GM21576 (cell line): ENCODE data around the gene ZWILCH.

Experiments used
- ATAC-seq: cut with Tn5 transposase; IDR thresholded peaks from one replicate; pipeline ENCODE4 v1.9.1; 2021; ENCODE audit warnings: mild to moderate bottlenecking, moderate library complexity; ENCODE audit not compliant: unreplicated experiment

Gene ZWILCH

GRCh38 chr15:66535056-66535455, 29.9 kb downstream of the ZWILCH start:
- no peak for ATAC-seq

DNA sequence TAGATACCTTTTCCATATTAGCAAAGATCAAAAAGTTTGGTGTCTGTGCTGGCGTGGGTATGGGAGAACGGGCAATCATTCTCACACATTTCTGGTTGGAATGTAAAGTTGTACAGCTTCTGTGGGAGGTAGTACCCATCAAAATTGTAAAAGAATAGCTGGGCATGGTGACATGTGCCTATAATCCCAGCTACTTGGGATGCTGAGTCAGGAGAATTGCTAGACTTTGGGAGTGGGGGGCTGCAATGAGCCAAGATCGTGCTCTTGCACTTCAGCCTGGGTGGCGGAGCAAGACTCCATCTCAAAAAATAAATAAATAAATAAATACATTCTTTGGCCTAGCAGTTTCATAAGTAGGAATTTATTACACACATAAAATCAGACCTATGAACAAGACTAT, 37.8 kb downstream of the ZWILCH start:
- ATAC-seq, result no peak

DNA sequence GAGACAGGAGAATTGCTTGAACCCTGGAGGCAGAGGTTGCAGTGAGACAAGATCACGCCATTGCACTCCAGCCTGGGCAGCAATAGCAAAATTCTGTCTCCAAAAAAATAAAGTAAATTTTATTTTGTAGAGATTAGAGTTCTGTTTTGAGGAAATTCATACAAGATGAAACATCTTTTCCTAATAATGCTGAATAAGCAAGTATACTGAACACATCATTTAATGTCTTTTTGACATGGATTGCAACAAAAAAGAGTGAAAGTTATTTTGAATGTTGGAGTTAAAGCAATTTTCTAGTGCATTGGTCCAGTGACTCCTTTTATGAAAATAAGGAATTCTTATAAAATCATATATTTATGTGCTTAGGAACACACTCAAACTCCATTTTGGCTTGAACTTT, 40.1 kb downstream of the ZWILCH start:
- ATAC-seq, result no peak

DNA sequence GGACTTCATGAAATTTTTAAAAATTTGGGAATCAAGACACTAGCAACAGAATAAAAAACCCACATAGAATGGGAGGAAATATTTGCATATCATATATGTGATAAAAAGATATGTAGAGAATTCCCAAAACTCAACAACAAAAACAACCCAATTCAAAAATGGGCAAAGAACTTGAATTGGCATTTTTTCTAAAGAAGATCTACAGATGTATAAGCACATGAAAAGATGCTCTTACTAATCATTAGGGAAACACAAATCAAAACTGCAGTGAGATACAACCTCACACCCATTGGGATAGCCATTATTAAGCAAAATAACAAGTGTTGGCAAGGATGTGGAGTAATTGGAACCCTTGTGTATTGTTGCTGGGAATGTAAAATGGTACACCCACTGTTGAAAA, 50.6 kb downstream of the ZWILCH start:
- ATAC-seq, result no peak

- ATAC-seq, result no peak
These were observed 53.1 kb downstream of the ZWILCH start for GRCh38 chr15:66558271-66558670.

DNA sequence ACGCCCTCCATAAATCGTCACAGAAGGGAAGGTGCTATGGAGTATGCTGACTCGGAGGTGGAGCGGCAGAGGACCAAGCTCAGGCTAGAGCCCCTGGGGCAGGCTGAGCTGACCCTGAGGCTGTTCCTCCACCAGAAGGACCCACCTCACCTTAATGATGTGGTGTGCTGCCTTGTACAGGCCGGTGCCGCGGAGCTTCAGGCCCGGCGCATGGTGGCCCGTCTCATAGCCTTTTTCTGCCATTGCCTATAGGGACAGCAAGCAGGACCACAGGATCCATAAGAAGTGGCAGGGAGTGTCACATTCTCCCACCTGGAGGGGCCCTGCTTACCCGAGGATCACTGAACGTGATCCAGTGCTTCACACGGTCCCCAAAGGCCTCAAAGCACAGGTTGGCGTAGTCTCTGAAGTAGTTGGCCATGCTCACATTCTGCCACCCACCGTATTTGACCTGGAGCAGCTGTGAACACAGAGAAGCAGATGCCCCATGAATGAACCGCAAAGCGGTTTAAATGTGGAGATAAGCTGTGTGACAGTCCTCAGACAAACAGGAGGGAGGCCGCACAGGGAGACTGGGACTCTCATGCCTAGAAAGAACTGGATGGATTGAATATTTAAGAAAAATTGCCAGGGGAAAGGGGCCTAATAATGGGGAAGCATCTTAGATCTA, 55.9 kb downstream of the ZWILCH start:
- ATAC-seq, result no peak

GRCh38 chr15:66563126-66563525, 58.0 kb downstream of the ZWILCH start:
- no peak for ATAC-seq

DNA sequence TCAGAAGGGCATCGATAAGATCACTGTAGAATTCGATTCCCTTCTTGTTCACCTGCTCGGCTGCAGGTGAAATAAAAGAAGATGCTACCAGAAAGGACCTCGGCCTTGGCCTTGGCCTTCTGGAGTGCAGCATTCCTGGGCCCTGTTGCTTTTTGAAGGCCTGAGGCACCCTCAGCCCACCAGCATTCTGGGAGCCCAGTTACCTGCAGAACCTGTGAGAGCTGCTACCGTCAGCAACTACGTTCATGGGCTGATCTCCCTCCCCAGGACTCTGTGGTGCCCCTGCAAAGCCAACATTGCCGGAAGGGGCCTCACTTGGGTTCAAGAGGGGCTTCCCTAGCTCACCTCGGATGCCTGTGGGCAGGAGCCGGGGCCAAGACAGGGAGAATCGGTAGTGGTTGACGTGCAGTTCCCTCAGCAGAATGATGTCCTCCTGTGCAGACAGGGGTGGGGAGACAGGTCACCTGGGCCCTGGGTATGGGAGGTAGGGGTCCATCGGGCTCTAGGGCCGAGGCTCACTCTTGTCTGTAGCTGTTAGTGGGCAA, 58.5 kb downstream of the ZWILCH start:
- no peak for ATAC-seq

DNA sequence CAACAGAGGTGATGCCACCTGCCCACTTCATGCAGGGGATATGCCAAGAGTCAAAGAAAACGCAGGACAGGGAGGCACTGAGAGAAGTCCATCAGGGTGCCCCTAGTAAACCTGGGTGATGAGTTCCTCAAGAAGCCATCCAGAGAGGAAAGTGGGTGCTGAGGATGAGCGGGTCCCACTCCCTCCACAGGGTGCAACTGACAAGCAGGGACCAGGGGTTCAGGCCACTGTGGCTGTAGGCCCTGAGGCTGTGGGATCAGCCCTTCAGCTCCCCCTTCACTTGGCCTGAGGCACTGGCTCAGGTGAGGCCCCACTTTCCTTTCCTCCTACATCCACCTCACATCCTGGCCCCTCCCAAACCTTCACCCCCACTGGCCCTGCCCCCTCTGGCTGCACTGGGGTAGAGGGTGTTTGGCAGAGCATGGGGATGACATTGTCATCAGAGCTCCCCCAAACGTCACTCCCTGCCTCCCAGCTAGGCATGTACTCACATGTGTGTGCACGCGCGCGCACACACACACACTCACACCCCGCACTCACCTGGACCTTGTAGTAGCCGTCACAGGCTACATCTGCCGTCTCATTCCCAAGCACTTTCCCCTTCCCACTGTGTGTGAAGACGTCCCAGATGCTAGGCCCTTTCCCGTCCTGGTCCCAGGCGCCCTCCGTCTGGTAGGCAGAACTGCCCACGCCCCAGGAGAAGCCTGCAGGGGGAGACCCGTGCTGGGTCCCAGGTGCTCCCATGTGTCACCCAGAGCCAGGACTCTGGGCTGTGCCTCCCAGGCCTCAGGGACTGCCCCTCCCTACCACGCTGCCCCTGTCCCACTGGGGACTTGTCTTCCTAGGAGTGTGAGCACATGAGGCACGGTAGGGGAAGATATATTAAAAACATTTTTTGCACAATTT, 59.3 kb downstream of the ZWILCH start:
- no peak for ATAC-seq

DNA sequence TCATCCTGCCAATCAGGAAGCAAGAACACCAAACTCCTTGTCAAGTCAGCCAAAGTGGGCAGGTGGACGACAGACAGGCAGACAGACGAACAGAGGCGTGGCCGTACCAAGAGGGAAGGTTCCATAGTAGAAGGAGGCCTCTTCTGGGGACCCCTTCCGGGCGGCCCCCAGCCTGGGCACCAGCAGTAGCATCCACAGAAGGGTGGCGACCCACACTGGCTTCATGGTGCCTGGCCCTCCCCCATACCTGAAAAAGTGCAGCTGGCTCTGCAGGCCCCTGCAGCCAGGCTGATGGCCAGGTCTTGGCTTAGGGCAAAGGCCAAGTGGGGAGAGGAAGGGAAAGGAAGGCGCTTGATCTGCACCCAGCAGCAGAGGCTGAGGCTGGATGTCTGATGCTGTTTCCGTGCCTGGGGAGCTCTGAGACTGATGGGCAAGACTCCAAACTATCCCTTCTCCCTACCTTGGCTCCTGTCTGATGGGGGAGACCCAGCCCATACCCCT, 60.1 kb downstream of the ZWILCH start:
- no peak for ATAC-seq

GRCh38 chr15:66565741-66566144, 60.6 kb downstream of the ZWILCH start, which contains the start of gene LCTL:
TSS of gene LCTL (minus strand) at chr15:66565998. CDS start at chr15:66565365, 633 bp downstream.
- ATAC-seq, result no peak

DNA sequence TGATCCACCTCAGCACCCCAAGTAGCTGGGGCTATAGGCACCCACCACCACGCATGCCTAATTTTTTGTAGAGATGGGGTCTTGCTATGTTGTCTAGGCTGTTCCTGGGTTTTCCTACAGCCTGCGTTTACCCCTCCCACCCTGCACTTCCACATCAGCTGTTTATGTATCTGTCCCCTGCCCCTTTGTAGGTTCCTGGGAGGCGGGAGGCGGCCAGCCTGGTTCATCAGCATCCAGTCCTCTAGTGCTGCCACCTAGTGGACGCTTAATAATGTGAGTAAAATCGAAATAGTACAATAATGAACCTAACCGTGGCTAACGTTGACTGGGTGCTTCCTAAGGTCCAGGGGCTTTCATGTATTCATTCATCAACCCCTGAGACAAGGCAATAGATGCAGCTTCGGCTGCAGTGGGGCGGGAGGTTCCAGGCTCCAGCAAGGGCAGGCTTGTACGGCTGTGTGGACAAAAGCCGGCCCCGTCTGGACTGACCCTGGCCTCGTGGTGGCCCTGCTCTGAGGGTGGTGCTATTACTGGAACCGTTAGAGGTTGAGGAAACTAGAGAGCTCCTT, 61.9 kb downstream of the ZWILCH start:
- no peak for ATAC-seq

- ATAC-seq, result no peak
These were observed 62.8 kb downstream of the ZWILCH start for GRCh38 chr15:66567897-66568296.

DNA sequence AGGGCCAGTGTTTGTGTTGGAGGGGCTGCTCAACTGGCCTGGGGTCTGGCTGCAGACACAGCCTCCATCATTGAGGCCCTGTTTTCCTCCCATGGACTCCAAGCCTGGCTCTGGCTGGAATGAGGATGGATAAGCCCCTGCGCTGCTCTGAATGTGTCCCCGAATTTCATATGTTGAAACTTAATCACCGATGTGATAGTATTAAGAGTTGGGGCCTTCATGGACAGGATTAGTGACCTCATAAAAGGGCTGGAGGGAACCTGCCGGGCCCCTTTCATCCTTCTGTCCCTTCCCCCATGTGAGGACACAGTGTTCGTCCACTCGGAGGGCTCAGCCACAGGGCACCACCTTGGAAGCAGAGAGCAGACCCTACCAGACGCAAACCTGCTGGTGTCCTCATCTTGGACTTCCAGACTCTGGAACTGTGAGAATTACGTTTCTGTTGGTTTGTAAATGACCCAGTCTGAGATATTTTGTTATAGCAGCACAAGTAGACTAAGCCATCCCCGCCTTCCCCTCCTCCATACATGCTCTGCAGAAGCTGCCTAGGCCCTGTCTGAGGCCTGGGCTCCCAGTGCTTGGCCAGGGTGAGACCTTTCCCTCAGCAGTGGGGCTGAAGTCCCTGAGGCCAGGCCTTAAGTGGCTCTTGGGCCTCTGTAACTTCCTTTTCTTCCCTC, 64.5 kb downstream of the ZWILCH start:
- ATAC-seq, result no peak

- no peak for ATAC-seq
These were observed 65.2 kb downstream of the ZWILCH start for GRCh38 chr15:66570327-66570726.

GRCh38 chr15:66570842-66571478, 65.8 kb downstream of the ZWILCH start:
- no peak for ATAC-seq

DNA sequence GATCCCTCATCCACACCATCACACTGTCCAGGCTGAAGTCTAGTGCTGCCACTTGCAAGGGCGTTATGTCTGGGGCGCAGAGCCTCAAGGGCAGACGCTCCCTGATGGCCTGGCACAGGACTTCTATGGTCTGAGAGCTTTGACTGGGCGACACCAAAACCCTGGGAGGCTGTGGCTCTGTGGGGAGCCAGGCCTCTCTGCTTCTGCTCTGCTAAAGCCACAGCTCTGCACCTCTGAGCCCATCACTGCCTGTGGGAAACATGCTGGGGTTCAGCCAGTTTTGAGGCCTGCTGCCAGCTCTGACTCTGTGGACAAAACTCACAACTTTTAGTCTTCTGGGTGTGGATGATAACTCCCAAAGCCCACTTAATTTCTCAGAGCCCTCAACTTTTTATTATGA, 67.0 kb downstream of the ZWILCH start:
- no peak for ATAC-seq

- no peak for ATAC-seq
These were observed 68.2 kb downstream of the ZWILCH start for GRCh38 chr15:66573348-66573718.

DNA sequence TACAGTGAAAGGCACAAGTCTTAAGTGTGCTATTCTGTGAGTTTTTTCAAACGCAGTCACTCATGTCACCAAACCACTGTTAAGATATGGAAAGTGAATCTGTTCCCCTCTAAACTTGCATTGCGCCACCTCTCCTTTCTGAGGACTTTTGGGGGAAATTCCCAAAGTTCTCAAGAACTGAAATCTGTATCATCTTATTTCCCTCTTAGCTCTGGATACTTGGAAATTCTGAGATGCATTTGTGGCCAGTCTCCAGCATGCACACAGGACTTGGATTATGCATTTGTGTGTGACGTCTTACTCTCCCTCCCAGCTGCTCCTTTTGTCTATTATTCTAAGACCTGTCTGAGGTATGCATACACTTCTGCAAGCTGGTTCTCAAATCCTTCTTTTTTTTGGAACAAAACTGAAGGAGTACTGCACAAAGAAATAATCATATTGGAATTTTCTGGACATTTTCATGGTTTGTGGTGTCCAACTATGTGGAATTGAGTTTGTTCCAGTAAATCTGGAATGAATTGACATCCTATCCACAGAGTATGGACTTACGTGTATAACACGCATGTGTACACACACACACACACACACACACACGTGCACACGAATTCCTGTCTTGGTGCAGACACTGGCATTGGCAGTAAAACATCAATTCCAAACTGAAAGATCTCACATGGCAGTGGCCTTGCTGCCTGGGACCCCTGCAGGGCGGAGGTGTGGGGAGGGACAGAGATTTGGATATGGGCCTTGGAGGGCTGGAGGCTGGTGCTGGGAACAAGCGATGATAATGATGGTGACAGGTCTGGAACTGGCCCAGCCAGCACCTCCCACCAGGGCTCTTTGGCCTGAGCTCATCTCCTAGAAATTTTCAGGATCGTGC, 68.8 kb downstream of the ZWILCH start:
- no peak for ATAC-seq

DNA sequence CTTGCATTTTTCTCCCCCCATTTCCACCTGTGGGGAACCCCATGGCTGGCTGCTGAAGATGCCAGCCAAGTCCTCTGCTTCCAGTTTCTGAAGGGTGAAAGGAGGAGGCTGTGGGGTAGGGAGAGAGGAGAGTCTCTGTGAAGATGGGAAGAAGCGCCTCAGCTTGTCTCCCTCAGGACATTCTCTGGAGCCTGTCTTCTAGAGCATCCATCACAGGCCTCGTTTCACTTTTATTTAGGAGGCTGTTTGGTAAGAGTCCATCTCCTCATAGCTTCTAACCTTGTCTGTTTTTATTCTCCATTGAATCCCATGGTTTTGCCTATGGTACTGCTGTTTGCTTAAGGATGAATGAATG, 69.4 kb downstream of the ZWILCH start:
- ATAC-seq, result no peak
